OCI-LY1 (cell line): ENCODE data around the gene DDX21.

Experiments
- H2AFZ ChIP-seq: fragments of 200-600 bp; sonication (generic), shearing (Covaris generic); 2 replicates; pipeline ENCODE4 v1.6.0; 2014; ENCODE audit warnings: antibody characterized with exemption, mild to moderate bottlenecking, low read length
- H3F3A ChIP-seq: fragments of 200-600 bp; sonication (generic), shearing (Covaris generic); 2 replicates; pipeline ENCODE4 v1.6.0; 2014; ENCODE audit warnings: mild to moderate bottlenecking, antibody characterized with exemption, low read length, moderate library complexity; ENCODE audit not compliant: insufficient read depth
- H3K27ac ChIP-seq: fragments of 200-600 bp; sonication (generic); 2 replicates; pipeline ENCODE4 v1.5.1; 2014; ENCODE audit warnings: low read length, mixed run types, mild to moderate bottlenecking, low read depth; ENCODE audit not compliant: poor library complexity, severe bottlenecking
- H3K27me3 ChIP-seq: fragments of 200-600 bp; sonication (generic); 2 replicates; pipeline ENCODE4 v1.6.0; 2014; ENCODE audit warnings: antibody characterized with exemption, mild to moderate bottlenecking, low read length, moderate library complexity; ENCODE audit not compliant: insufficient read depth
- H3K36me3 ChIP-seq: fragments of 200-600 bp; sonication (generic); 2 replicates; pipeline ENCODE4 v1.6.1; 2014; ENCODE audit warnings: mild to moderate bottlenecking, antibody characterized with exemption, low read length, moderate library complexity, mixed read lengths; ENCODE audit not compliant: insufficient read depth
- H3K4me1 ChIP-seq: fragments of 200-600 bp; sonication (generic); 2 replicates; pipeline ENCODE4 v1.5.1; 2014; ENCODE audit warnings: mild to moderate bottlenecking, low read length, moderate library complexity; ENCODE audit not compliant: insufficient read depth, severe bottlenecking
- H3K4me2 ChIP-seq: fragments of 200-600 bp; sonication (generic), shearing (Covaris generic); 2 replicates; pipeline ENCODE4 v1.6.1; 2014; ENCODE audit warnings: low read length
- H3K4me3 ChIP-seq: fragments of 200-600 bp; sonication (generic); 2 replicates; pipeline ENCODE4 v1.5.1; 2014; ENCODE audit warnings: low read length, low read depth, mild to moderate bottlenecking, mixed read lengths; ENCODE audit not compliant: poor library complexity, severe bottlenecking
- H3K79me2 ChIP-seq: fragments of 200-600 bp; shearing (Covaris generic); 2 replicates; pipeline ENCODE4 v1.6.1; 2016; ENCODE audit warnings: mixed run types, low read length, mixed read lengths; ENCODE audit not compliant: insufficient read depth
- H3K9ac ChIP-seq: fragments of 200-600 bp; sonication (generic), shearing (Covaris generic); 2 replicates; pipeline ENCODE4 v1.6.1; 2014; ENCODE audit warnings: mild to moderate bottlenecking, low read length, mixed read lengths
- H3K9me2 ChIP-seq: fragments of 200-600 bp; sonication (generic), shearing (Covaris generic); 2 replicates; pipeline ENCODE4 v1.6.1; 2014; ENCODE audit warnings: low read depth, mild to moderate bottlenecking, low read length, mixed read lengths
- H3K9me3 ChIP-seq: fragments of 200-600 bp; shearing (Covaris generic); 2 replicates; pipeline ENCODE4 v1.6.1; 2014; ENCODE audit warnings: low read length, mixed read lengths
- H4K20me1 ChIP-seq: fragments of 200-600 bp; sonication (generic), shearing (Covaris generic); 2 replicates; pipeline ENCODE4 v1.6.0; 2016; ENCODE audit warnings: mild to moderate bottlenecking, low read length; ENCODE audit not compliant: insufficient read depth
- EZH2 ChIP-seq: fragments of 200-600 bp; sonication (generic), shearing (Covaris generic); IDR thresholded peaks from 2 replicates; pipeline ENCODE4 v1.8.0; 2017; ENCODE audit warnings: borderline replicate concordance, mixed run types, mild to moderate bottlenecking, antibody characterized with exemption, low read length, moderate library complexity, mixed read lengths
- TF ChIP-seq, protein P1 (sequence below): fragments of 200-600 bp; sonication (generic), shearing (Covaris generic); IDR thresholded peaks from 2 replicates; pipeline ENCODE4 v1.5.1; 2017; ENCODE audit warnings: mild to moderate bottlenecking, antibody characterized with exemption, low read length, moderate library complexity, mixed read lengths

DDX21 gene

DNA sequence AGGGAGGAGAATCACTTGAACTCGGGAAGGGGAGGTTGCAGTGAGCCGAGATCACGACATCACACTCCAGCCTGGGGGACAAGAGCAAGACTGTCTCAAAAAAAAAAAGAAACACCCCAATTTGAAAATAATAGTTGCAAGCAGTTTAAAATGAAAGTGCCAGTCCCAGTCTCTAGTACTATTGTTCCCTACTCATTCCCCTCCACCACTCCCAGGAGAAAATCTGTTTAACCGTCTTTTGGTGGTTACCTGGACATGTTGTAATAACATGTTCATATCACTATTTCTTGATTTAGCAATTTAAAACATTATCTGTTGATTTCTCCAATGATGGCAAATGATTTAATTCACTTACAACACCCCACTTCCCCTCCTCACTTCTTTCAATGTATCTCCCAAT, 77.3 kb downstream of the DDX21 start:
- Histone ChIP-seq H3K4me1 (no peaks in the 10 kb centered on the region), H2AFZ (no peak overlapping the region), H3K27me3 (no peaks in the 10 kb centered on the region; the same call in 1 of the 2 replicates), H3F3A (no peaks in the 10 kb centered on the region), H3K79me2 (no peaks in the 10 kb centered on the region), H3K9me2 (no peaks in the 10 kb centered on the region), H3K36me3 (no peaks in the 10 kb centered on the region), H3K27ac (no peak overlapping the region), H3K9me3 (peaks cover 9% of the 10 kb centered on the region; the same call in 1 of the 2 replicates), H3K4me2 (no peak overlapping the region), H4K20me1 (no peaks in the 10 kb centered on the region), H3K9ac (no peak overlapping the region), H3K4me3 (no peak overlapping the region)
- TF ChIP-seq, protein P1, sequence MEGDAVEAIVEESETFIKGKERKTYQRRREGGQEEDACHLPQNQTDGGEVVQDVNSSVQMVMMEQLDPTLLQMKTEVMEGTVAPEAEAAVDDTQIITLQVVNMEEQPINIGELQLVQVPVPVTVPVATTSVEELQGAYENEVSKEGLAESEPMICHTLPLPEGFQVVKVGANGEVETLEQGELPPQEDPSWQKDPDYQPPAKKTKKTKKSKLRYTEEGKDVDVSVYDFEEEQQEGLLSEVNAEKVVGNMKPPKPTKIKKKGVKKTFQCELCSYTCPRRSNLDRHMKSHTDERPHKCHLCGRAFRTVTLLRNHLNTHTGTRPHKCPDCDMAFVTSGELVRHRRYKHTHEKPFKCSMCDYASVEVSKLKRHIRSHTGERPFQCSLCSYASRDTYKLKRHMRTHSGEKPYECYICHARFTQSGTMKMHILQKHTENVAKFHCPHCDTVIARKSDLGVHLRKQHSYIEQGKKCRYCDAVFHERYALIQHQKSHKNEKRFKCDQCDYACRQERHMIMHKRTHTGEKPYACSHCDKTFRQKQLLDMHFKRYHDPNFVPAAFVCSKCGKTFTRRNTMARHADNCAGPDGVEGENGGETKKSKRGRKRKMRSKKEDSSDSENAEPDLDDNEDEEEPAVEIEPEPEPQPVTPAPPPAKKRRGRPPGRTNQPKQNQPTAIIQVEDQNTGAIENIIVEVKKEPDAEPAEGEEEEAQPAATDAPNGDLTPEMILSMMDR, result no peak
- TF ChIP-seq EZH2, result no peak
